Parathyroid adenoma (tissue), 2 donors: Measurements from ENCODE around the gene ARL1.

ENCODE experiments used
- H2AFZ ChIP-seq: fragments of 300-600 bp; sonication (generic); one replicate; pipeline ENCODE4 v1.7.0; 2017; ENCODE audit warnings: antibody characterized with exemption, mild to moderate bottlenecking
- H3K27ac ChIP-seq: fragments of 300-600 bp; sonication (generic); one replicate; pipeline ENCODE4 v1.7.0; 2017
- H3K27me3 ChIP-seq: fragments of 300-600 bp; sonication (generic); one replicate; pipeline ENCODE4 v1.7.0; 2017; ENCODE audit warnings: low read length; ENCODE audit not compliant: control insufficient read depth, insufficient read depth
- H3K36me3 ChIP-seq: fragments of 300-600 bp; sonication (generic); one replicate; pipeline ENCODE4 v1.7.0; 2017; ENCODE audit warnings: low read length; ENCODE audit not compliant: control insufficient read depth, insufficient read depth
- H3K4me1 ChIP-seq: fragments of 300-600 bp; sonication (generic); one replicate; pipeline ENCODE4 v1.7.0; 2017; ENCODE audit warnings: control low read depth
- H3K4me2 ChIP-seq: fragments of 300-600 bp; sonication (generic); one replicate; pipeline ENCODE4 v1.7.0; 2017; ENCODE audit warnings: low read length
- H3K4me3 ChIP-seq: fragments of 300-600 bp; sonication (generic); one replicate; pipeline ENCODE4 v1.7.0; 2017; ENCODE audit warnings: low read depth, low read length
- H3K79me2 ChIP-seq: fragments of 300-600 bp; sonication (generic); one replicate; pipeline ENCODE4 v1.7.0; 2017; ENCODE audit warnings: control low read depth
- H3K9ac ChIP-seq: fragments of 300-600 bp; sonication (generic); one replicate; pipeline ENCODE4 v1.7.0; 2017; ENCODE audit warnings: mild to moderate bottlenecking
- H3K9me3 ChIP-seq: fragments of 300-600 bp; sonication (generic); one replicate; pipeline ENCODE4 v1.7.0; 2017; ENCODE audit warnings: low read length; ENCODE audit not compliant: control insufficient read depth
- TF ChIP-seq, protein P1 (sequence below): fragments of 300-600 bp; sonication (generic); IDR thresholded peaks from one replicate; pipeline ENCODE4 v1.7.0; 2017; ENCODE audit warnings: antibody characterized with exemption, mild to moderate bottlenecking
- donor health status: primary hyperparathyroidism.

Gene ARL1

DNA sequence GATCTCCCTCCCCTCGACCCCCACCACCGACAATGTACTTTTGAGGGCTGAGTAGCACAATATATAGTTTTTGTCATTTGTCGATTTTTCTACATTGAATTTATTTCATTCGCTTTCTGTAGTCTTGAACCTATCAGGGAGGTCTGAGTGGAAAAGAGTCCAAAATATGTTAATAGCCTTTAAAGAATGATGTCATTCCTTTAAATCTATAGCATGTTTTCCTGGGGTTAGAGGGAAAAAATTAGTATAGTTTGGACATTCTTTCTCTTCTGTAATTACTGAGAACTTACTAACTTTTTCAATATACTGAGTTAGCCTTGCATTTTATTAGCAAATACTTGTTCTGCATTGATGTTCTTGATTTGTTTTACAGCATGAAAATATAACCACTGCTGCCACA, 55.9 kb downstream of the ARL1 start:
- H3K27me3 ChIP-seq = no peaks in the 10 kb centered on the region
- no peak overlapping the region for H3K27ac ChIP-seq
- no peaks in the 10 kb centered on the region for H3K79me2 ChIP-seq
- no peak overlapping the region for H3K9ac ChIP-seq
- no peak overlapping the region for H3K4me3 ChIP-seq
- no peaks in the 10 kb centered on the region for H3K9me3 ChIP-seq
- H3K36me3 ChIP-seq = no peaks in the 10 kb centered on the region
- H2AFZ ChIP-seq = no peak overlapping the region
- H3K4me1 ChIP-seq = no peaks in the 10 kb centered on the region
- TF ChIP-seq, protein P1, sequence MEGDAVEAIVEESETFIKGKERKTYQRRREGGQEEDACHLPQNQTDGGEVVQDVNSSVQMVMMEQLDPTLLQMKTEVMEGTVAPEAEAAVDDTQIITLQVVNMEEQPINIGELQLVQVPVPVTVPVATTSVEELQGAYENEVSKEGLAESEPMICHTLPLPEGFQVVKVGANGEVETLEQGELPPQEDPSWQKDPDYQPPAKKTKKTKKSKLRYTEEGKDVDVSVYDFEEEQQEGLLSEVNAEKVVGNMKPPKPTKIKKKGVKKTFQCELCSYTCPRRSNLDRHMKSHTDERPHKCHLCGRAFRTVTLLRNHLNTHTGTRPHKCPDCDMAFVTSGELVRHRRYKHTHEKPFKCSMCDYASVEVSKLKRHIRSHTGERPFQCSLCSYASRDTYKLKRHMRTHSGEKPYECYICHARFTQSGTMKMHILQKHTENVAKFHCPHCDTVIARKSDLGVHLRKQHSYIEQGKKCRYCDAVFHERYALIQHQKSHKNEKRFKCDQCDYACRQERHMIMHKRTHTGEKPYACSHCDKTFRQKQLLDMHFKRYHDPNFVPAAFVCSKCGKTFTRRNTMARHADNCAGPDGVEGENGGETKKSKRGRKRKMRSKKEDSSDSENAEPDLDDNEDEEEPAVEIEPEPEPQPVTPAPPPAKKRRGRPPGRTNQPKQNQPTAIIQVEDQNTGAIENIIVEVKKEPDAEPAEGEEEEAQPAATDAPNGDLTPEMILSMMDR = no peak
- no peak overlapping the region for H3K4me2 ChIP-seq

DNA sequence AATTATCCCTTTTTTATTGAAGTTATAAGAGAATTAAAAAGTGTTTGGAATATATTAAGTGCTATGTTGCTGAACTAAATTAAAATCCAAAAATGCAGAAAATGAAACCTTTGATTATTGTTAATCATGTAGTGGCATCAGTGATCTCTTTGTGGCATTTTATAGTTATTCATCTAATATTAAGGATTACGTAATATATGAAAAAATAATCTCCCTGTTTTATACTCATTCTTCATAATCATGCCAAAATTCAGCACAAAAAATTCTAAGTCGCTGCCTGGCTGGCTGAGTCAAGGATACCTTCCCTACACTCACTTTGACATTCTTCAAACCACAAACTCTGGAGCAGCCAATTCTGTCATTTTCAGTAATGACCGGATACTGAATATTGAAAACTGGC, 63.7 kb downstream of the ARL1 start:
- Histone ChIP-seq H3K9me3 (no peaks in the 10 kb centered on the region), H3K4me3 (no peak overlapping the region), H3K27me3 (no peaks in the 10 kb centered on the region), H3K27ac (no peak overlapping the region), H3K79me2 (no peaks in the 10 kb centered on the region), H3K9ac (no peak overlapping the region), H3K36me3 (no peaks in the 10 kb centered on the region), H3K4me2 (no peak overlapping the region), H3K4me1 (no peaks in the 10 kb centered on the region), H2AFZ (no peak overlapping the region)
- TF ChIP-seq, protein P1 = no peak
